NK-92 treated with Interleukin-12 subunit alpha and Interleukin-12 subunit beta, amount 100 ng/mL, for 24 hours (cell line): ENCODE measurements around the gene DPEP3.
"Not testable (repeated sequence)": the region's sequence is repeated elsewhere in the genome, so short reads cannot be mapped to it uniquely, and the experiment has no call there.

Experiments
- DNase-seq: peaks from one replicate; lab custom pipeline; 2025; lab: John Stamatoyannopoulos, UW

DPEP3 gene

DNA sequence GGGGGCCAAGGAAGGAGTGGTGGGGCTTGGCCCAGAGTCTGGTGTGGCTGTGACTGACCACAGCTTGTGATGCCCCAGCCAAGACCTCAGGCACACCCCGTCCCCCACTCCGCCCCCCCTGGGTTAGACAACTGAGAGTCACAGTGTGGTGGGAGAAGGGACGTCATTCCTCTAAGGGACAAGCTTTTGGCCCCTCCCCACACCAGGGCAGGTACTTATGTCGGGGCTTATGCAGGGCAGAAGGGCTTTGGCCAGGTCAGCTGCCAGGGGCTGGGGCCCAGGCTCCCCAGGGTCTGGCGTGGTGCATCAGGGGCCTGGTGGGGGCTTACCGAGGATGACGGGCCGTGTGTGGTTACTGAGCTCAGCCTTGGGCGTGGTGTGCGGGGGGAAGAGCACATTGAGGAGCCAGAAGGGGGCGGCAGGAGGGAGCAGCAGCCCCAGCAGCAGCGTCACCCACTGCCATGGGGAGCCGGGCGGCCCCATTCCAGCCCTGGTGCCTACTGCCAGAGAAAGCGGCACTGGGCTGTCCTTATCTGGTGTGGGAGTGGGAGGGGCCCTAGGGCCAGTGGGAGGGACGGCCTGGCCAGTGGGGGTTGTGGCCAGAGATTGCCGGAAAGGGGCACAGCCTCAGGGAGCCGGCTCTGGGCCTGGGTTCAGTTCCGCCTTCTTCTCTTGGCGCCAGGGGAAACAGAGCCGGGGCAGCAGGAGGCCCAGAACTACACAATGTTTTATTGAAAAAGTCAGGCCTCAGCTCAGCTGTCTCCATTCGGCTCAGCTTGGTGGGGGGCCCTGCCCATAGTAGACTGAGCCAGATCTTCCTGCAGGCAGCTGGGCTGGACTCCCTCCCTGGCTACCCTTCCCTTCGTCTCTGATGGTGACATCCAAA is 36.4 kb downstream of the DPEP3 start, which contains the start of gene LCAT:
LCAT (minus strand) TSS at position 502 of the 886 bp plus-strand sequence; CDS start at position 483, 19 bp downstream.
- DNase-seq = no peak

DNA sequence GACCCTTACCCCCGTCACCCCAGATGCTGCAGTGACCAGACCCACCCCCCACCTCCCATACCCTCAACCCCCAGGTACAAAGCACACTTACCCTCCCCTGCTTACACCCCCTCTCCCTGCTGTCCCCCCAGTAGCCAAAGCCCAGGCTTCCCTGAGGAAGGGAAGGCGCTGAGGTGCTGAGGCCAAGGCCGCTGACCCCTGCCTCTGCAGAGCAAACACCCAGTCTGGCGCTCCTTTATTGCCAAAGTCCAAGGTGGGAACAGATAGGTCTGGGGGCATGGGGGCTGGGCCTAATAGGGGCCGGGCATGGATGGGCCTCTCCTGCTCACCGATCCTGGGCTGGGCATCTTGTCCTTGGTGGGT is 37.1 kb downstream of the DPEP3 start:
- no peak for DNase-seq

DNA sequence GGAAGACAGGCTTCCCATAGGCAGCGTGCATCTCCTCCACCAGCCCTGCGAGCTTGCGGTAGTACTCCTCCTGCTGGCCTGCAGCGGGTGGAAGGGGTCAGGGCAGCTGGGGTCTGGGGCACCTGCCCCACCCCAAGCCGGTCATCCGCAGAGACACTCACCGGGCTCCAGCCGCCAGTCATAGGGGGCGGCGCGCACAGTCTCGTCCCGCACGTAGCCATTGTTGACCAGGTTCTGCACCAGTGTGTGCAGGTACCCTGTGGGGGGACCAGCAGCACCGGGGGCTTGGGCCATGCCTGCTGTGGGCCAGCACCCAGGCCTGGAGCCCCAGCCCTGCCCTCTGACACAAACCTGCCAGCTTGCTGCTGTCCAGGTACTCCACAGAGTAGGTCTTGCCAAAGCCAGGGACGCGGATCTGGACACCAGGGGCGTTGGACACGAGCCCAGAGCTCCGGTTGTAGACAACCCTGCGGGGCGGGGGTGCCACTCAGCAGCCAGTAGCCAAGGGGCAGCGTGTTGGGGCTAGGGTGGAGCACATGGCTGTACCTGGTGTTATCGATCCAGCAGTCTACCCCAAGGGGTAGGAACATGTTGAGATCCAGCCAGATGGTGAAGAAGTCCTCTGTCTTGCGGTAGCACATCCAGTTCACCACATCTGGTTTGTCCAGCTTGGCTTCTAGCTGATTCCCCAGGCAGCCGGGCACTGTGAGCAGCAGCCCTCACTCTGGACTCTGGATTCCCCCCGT is 37.6 kb downstream of the DPEP3 start:
- DNase-seq = no peak

DNA sequence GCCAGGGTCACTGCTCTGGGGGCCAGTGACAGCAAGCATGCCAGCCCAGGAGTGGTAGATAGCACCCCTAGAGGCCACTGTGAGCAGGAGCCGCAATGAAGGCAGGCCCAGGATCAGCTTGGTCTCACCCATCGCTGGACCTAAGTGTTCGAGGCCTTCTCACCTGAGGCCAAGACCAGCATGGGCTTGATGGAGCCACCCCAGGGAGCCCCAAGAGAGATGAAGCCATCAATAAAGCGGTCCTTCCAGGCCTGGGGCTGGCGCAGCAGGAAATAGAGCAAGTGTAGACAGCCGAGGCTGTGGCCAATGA is 38.1 kb downstream of the DPEP3 start:
- DNase-seq = no peak

DNA sequence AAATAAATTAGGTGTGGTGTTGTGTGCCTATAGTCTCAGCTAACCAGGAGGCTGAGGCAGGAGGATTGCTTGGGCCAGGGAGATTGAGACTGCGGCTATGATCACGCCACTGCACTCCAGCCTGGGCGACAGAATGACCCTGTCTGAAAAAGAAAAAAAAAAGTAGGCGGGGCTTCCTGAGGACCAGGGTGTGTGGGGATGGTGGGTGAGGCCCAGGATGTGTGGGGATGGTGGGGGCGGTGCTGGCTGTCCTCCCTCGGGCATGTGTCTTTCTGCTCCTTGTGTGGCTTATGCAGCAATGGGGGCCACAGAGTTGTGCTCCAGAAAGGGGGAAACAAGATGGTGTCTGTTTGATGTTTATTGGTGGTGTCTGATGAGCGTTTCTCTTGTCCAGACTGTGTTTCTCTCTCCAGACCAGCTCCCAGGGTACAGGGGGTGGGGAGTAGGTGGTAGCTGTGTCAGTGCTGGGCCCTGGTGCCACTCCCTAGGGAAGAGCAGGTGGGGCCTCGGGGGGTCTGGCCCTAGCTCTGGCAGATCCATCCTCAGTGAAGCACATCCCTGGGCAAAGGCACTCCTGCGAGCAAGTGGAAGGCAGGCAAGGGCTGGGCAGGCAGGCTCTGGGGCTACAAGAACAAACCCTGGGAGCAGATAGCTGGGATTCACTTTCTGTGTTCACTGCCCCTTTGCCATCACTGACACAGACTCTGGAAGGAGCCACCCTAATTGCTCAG is 38.7 kb downstream of the DPEP3 start:
- no peak for DNase-seq

DNA sequence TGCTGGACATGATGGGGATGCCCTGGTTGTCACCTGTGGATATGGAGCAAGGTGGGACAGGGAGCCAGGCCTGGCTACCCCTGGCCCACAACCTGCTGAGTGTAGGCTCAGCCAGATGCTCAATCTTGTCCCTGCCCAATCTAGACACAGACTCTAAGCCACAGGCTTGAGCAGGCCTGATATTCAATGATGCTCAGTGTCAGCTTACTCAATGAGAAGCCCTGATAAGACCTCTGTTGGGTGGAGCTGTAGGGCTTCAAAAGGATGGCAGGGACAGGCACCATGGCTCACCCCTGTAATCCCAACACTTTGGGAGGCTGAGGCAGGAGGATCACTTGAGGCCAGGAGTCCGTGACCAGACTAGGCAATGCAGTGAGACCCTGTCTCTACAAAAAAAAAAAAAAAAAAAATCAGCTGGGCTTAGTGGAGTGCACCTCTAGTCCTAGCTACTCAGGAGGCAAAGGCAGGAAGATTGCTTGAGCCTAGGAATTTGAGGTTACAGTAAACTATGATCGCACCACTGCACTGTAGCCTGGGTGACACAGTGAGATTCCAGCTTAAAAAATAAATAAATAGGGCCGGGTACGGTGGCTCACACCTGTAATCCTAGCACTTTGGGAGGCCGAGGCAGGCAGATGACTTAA is 39.7 kb downstream of the DPEP3 start:
- DNase-seq = no peak

DNA sequence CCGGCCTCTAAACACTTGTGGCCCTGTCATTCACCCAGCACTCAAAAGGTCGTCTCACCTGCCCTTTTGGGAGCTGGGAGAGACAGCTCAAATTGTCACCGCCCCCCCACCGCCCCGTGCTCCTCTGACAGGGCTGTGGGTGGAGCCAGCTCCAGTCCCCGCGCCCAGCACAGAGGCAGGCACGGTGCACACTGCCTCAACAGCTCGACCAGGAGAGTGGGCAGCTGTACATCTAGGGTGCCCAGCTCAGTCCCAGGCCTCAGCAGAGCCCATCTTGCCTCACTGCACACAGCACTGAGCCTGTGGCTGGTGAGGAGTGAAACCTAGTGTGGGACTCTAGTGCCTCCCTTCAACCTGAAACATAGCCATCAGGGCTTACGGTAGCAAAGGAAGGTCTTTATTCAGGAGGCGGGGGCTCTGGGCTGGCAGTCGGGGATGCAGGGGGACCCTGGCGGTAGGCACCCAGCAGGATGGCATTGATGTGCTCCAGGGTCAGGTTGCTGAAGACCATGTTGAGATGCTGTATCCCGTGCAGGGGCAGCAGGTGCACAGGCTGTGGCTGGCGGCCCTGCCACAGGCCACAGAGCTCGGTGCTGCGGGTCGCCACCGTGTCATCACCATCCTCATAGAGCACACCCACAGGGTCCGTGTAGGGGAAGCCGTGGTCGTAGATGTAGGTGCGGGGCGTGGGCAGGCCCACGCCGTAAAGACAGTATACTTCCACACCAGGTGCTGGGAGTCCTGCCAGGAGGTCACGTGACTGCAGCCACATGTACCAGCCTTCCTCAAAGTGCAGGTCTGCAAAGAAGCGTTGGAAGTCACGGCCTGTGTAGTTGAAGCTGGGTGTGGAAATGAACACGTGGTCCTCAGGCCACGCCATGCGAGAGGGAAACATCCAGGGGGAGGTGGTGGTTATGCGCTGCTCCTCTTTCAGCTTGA is 40.5 kb downstream of the DPEP3 start:
- DNase-seq = no peak

DNA sequence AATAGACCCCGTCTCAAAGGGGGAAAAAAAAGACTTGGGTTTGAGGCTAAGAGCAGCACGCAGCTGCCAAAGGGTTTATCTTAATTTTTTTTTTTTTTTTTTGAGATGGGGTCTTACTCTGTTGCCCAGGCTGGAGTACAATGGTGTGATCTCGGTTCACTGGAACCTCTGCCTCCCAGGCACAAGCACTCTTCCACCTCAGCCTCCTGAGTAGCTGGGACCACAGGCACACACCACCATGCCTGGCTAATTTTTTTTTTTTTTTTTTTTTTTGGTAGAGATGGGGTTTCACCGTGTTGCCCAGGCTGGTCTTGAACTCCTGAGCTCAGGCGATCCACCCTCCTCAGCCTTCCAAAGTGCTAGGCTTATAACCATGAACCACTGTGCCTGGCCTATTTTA is 42.6 kb downstream of the DPEP3 start:
- DNase-seq = not testable (repeated sequence)

DNA sequence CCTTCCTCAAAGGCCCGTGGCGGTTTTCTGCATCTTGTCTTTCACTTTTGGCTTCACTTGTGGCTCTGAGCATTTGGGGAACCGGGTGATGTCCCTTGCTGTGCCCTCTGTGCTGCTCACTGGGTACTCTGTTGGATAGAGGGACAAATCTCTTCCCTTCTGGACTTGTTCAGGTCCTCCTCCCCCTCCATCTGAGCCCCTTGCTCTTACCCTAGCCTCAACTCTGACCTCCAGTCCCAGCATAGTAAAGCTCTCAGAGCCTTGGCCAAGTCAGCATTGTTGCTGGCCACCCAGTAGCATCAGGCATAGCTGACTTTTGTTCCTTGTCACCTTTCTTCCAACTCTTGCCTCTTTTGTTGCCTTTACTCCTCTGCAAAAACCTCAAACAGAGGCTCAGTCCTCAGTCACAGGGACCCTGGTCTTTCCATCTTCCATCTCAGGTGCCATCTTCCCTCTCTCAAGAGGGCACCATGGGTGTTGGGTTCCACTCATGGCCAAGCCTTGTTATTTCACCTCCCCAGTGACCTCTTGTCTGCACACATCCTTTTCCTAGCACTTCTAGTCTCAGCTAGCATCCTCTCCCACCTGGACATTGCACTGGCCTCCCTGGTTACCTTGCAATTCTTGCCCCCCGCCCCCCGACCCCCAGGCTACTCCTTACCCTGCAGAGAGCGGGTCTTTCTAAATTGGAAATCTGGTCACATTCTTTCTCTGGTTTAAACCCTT is 43.3 kb downstream of the DPEP3 start:
- DNase-seq = no peak

DNA sequence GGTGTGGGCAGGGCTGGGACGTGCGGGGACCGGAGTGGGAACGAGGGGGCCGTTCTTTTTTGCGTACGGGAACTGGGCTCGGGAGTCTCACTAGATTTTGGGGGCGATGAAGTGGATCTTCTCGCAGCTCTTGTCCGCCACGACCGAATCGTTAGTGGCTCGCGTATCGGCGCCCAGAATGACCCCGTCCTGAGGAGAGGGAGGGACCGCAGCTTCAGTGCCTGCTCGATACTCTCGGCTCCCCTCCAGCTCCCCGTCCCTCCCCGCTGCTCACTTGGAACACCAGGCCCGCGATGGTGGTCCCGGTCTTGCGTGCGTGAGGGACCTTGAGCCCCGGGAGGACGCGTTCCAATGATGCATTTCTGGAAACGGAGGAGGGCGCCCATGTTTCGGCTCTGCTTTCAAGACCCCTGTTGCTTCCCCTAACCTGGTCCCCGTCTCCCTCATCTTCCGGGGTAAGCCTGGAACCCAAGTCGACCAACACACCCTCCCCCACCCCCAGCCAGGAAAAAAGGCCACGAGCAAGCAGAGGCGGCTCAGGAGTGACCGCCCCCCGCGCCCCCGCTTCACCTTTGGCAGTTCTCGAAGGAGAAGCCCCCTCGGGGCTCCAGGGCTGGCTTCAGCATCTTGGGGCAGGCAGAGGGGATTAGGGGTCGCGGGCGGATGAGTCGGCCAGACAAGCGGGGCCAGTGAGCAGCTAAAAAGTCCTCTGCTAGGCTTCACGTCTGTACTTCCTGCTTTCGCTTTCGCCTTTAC is 44.0 kb downstream of the DPEP3 start, which contains the start of gene PSMB10:
PSMB10 (minus strand) TSS at position 727 of the 756 bp plus-strand sequence; CDS start at position 626, 101 bp downstream.
- DNase-seq = peak; percentile 57

DNA sequence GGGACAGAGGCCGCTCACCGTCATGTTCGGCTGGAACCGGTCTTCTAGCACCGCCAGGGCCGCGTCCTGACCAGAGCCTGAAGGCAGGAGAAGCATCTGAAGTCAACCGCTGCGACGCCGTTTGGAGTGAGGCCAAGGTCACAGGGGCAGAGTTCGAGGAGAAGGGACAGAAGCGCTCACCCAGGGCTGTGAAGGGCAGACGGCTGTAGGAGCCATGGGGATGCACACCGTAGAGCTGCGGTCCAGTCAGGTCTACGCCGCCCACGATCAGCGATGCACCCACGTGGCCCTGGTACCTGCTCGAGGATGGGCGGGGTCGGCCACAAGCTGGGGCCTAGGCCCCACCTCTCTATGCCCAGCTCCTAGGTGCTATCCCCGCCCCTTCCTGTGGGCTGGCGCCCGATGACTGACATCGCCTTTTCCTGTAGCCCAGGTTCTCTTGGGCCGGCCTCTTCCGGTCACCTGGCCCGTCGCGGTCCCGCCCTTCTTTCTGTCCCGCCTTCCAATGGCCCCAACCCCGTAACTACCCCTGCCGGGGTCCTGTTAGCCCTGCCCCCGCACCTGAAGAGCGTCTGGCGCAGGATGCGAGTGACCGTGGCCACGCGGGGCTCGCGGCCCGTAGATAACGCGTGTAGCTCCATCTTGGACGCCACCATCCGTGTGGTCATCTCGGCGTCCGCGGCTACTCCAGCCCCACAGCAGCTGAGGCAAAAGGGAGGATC is 44.7 kb downstream of the DPEP3 start:
- peak; percentile 92 for DNase-seq

DNA sequence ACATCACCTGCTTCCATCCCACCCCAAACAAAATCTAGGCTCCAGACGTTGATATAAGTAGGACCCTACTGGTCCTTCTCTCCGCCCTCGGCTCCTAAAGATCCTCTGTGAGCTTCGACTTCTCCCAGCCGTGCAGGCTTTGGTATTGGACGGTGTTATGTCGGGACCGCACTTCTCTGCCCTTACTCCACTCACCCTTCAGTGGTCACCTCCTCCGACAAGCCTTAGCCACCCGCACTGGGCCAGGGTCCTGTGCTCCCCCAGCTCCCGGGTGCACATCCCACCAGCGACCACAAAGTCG is 45.2 kb downstream of the DPEP3 start:
- DNase-seq = no peak

DNA sequence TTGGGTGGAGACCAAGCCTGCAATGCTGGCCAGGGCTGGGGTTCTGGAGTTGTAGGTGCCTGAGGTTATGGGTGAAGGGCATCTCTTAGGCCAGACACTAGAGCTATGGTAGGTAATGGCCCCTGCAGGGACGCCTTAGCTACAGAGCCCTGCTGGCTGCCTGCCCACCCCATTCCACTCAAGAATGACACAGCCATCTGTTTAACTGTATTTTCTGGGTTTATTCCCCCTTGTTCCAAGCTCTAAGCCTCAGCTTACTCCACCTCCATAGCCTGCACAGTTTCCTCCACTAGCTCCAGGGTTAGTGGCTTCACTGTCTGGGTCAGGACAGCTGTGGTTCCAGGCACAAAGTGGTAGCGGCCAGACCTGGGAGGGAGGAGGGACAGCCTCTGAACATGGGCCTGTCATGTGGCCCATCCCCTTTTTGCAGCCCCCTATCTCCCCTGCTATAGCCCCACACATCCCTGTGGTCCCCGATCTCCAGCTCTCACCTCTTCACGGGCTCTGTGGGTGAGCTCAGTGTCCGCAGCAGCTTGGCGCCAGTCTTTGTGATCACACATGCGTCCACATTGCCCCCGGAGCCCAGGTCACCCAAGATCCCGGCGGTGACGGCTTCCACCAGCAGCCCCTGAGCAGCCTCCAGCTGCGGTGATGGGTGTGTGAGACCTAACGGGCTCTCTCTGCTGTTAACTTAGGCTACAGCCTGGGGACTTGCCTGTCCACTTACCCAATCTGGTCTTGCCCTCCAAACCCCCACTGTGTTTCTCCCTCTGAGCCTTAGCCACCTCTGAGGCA is 45.8 kb downstream of the DPEP3 start:
- no peak for DNase-seq

DNA sequence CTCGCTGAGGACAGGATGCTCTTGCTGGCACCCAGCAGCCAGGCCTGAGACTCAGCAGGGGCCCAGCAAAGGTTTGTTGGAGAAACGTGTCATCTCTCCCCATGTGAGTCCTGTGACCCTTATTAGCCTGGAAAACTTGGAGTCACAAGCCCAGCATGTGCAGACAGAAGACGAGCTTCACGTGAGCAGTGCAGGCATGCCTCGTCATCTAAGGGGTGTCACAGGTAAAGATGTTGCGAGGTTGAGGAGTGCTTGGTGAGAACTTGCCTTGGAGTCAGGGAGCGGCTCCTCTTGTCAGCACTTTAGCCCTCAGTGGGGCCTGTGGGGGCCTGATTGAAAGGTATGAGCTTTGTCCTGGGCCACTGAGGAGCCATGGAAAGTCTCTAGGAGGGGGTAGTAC is 46.5 kb downstream of the DPEP3 start:
- DNase-seq = no peak

DNA sequence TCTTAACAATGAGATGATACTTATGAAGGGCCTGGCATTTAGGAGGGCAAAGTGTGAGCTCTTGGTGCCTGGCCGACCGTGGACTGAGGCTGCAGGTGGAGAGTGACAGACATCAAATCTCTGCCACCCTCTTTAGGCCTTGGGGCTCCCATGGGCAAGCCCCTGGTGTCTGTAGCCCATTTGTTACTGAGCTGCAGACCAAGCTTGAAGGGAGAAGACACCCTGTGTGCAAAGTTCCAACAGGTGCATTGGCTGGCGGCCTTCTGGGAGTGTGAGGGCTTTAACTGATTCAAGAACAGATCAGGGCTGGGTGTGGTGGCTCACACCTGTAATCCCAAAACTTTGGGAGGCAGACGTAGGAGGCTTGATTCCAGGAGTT is 47.8 kb downstream of the DPEP3 start:
- DNase-seq = no peak

DNA sequence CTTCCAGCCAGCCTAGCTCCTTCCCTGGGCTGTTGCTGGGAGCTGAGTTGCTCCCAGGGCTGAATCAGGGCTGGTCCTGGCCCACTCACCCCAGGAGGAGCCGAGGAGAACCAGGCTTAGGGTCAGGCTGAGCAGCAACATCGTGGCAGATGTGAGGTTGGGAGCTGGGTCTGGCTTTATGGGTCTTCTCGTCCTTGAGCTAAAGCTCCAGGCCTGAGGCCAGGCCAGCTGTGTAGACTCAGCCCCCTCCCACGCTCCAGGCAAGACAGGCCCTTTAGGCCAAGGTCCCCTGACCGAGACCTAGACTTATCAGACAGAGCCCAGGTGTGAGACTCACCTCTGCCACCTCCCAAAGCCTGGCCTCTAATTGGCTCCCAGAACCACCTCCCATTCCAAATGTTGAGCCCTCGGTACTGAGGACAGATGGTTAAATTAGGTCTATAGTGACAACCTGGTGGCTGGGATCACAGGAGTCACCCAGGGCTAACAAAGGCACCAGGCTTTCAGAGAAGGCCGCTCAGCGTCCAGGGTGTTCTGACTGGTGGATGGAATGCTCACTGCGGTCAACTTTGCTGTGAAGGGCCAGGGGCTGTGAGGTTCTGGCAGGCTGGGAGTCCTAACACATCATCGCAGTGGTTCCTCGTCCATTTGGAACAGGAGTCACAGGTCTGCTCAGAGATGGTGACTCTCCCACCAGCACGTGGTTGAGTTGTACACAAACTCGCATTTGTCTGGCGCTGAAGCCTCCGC is 48.4 kb downstream of the DPEP3 start, which contains the start of gene CTRL:
CTRL (minus strand) TSS at position 151 of the 750 bp plus-strand sequence; CDS start at position 141, 10 bp downstream.
- DNase-seq = no peak

DNA sequence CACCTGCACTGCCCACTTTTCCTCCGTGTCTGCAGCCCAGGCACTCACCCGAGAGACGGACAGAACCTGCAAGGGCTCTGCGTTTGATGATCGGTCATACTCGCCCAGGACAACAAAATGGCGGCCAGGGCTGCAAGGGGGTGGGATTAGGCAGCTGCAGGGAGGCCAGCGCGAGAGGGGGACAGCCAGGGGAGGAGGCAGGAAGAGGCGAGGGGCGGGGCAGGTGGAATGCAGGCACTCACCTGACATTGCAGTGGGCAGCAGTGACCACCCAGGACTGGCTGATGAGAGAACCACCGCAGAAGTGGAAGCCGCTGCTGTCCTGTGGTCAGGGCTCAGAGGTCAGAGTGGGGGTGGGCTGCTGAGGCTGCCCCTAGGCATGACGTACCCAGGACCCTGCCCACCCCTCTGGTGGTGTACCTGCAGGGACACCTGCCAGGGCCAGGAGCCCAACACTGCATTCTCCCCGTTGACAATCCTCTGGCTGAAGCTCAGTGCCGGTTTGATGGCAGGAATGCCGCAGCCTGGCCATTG is 49.6 kb downstream of the DPEP3 start:
- no peak for DNase-seq
